ENCODE measurements around the gene RNASE7.
"Not testable (repeated sequence)": the region's sequence is repeated elsewhere in the genome, so short reads cannot be mapped to it uniquely, and the experiment has no call there.

Gene RNASE7

DNA sequence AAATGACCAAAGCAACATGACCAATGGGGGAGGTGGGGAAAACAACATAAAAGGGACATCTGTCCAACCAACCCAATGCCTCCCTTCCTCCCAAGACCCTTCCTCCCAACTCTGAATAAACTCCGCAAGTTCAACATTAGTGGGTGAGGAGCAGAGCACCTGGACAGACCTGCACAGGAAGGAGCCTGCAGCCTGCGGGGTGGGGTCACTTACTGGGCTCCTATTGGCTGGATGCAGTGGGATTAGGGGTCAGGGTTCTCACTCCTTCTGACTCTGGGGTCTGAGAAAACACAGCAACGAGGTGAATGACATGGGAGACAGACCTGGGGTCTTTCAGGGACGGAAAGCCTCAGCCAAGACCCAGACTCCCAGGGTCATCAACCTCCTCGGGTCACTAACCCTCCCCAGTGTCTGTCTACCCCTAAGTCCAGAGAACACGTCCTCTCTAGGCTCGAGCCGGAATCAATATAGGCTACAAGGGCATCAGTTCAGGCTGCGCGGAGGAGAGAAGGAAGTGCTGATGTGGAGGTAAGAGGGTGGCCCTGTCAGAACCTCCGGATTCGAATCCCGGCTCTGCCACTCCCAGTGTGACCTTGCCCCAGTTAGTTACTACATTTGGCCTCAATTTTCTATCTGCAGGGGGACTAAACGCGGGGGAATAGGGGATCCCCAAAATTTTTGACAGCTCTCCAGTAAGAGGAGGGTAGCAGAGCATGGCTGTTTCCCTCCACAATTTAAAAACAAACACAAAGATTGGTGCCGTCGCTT, 18.2 kb upstream of the RNASE7 start:
- DNase-seq: no peak

DNA sequence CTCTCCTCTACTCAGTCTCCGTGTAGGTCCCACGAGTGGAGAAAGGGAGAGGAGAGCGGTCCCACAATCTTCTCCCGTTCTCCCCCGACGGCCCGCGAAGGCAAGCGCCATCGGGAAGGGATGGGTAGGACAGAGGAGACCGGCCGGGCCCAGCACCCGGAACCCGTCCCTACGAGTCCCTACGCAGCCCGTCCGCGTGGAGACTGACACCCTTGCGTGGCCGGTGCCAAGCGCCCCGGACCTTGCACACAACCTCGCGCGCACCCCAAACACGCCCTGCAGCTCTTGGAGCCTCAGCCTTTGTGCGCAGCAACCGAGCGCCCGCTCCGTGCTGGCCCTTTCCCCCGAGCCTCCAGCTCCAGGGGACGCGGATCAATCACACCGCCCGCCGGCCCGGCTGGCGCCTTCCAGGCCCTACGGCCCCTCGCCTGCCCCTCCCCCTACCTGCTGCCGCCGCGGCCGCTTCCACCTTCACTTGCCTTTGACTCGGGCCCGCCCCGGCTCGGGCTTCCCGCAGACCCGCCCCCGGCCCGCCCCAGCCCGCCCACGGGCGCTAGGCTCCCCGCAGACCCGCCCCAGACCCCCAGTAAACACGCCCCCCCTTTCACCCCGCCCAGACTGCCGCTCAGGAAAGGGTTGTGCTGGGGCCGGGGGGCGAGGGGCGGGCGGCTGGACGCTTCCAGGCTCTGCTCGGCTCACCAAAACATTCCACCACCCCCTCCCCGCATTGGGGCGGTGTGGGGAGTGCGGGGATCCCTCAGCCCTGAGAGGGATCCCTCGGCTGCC, 17.4 kb upstream of the RNASE7 start, which contains the start of gene NDRG2:
Gene NDRG2 (minus strand): TSS at position 477 of the 786 bp plus-strand sequence. CDS start 1,746 bp downstream, outside the sequence.
- peak; percentile 87 for DNase-seq

DNA sequence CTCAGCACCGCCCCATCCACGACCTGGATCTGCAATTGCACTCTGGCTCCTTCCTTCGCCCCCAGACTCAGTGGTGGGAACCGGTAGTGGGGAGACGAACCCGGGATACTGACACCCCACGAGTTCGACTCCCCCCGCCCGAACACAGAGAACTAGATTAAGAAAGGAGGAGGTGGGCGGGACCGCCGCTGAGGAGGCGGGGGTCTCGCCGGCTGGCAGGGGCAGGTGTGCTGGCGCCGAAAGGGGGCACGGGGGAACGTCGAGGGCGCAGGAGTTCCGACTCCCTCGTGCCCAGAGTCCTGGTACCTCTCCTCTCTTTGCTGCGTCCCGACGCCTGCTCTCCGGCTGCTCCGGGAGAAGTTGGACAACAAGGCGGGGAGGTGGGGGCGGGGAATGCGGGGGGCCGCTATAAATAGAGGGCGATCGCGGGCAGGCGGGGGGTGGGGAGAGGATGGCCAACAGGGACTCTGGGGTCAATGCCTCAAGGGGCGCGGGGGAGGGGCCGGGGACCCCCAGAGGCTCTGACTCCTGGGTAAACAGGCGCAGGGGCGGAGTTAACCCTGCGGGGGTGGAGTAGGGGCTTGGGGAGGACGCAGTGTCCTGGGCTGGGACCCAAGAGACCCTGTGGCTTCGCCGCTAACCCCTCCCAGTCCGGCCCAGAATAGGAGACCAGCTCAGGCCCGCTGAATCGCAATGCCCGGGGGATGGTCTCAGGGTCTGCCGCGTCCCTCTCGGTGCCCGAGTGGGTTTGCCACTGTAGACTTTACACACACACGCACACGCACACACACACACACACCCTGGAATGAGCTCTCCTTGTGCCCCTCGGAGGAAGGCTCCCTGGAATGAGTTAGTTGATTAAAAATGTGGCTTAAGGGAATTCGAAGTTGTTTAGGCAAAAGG, 16.5 kb upstream of the RNASE7 start:
- DNase-seq: peak; percentile 74

DNA sequence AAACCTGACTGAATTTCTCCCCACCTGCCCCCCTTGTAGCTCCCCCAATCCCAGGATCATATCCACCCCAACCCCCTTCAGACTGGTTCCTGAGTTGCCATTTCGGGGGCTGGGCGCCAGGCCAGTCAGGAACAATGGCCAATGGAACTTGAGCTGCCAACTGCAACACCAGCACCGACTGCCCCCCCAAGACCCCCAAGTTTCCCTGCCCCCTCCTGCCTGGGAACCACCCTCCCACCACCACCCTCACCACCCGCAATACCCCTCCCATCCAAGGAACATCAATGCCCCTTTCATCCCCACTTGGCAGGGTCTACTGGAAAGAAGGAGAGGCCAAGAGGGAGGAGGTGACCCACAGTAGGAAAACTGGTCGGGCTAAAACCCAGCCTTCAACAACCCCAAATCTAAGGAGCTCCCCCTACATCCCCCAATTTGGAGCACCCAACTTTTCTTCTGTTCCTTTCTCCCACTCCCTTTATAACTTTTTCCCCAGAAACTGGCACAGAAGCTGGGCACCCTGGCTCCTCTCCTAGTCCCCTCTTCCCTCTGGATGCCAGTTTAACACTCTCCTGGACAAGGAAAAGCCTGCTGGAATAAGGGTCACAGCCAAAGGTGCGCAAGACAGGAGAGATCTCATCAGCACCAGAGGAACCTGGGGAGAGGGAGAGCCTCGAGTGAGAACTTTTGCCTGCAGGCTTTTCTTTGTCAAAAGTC, 15.7 kb upstream of the RNASE7 start:
- DNase-seq: peak; percentile 75

DNA sequence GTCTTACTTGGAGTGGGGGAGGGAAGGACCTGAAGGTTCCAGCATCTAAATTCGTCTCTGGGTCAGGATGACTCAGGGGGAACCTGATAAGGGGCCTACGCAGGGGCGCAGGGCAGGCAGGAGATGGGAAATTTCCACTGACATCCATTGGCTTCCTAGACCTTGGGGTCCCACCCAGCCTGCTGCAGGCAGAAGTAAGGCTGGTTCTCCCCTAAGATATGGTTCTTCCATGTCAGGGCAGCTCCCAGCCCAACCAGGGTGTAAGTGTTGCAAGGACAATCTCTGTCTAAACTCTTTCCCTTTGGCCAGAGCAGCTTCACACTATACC, 15.2 kb upstream of the RNASE7 start:
- DNase-seq: no peak

DNA sequence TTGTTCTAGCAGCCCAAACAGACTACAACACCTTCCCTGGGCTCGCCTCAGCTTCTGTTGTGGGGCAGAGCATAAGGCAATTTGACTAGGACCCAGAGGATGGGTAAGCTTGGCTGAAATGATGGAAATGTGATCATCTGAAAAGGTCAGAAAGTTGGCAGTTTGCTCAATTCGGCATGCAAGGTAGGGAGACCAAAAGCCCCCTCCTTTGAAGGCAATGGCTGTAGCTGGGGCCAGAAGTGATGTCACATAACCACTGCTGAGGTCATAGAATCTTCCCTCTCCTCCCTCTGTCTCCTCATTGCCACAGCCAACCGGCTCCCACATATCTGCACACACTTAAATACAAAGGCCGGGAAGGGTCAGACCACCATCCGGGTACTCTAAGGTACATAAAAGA, 12.2 kb upstream of the RNASE7 start, which contains the start of gene TPPP2:
Gene TPPP2 (plus strand): TSS at position 301 of the 400 bp plus-strand sequence. CDS start 365 bp downstream, outside the sequence.
- DNase-seq: no peak

DNA sequence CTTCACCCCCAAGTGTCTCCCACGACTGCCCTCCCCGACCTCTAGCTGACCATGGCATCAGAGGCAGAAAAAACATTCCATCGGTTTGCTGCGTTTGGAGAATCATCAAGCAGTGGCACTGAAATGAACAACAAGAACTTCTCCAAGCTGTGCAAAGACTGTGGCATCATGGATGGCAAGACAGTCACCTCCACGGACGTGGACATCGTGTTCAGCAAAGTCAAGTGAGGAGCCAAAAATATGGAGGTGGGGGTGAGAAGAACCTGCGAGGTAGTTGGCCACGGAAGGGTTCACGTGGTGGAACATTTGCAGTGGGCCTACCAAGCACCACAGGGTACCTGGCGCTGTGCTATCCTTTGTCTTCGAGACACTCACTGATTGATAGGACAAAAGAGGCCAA, 11.6 kb upstream of the RNASE7 start:
- no peak for DNase-seq

DNA sequence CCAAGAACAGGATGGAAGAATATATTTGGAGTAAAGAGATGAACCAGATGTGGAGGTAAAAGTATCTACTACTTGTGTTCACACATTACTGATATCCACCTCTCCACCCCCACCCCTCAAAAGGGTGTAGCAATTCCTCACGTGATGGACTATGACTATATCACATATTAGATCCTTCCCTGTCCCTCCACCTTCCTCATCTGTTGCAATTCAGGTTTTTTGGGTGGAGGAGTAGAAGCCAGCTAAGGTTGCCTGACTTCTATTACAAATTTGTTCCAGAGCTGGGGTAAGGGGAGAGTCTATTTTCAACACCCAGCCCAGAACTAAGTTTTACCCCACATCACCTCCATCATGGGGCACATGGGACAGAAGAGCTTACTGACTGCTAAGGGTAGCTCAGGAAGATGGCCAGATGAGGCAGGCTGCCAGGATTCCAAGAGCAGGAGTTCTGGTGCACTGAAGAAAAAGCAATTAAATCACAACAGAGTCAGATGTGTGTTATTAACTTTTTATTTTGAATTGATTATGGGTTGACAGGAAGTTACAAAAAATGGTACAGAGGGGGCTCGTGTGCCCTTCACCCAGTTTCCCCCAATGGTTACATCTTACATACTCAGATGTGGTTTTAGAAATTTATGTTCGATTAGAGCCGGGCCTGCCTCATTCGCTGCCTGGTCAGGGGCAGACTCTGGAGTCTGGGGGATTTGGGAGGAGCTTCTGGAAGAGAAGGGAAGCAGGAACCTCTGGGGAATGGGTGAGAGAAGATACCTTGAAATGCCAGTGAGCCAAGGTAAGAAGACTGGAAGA, 9.6 kb upstream of the RNASE7 start:
- DNase-seq: no peak

DNA sequence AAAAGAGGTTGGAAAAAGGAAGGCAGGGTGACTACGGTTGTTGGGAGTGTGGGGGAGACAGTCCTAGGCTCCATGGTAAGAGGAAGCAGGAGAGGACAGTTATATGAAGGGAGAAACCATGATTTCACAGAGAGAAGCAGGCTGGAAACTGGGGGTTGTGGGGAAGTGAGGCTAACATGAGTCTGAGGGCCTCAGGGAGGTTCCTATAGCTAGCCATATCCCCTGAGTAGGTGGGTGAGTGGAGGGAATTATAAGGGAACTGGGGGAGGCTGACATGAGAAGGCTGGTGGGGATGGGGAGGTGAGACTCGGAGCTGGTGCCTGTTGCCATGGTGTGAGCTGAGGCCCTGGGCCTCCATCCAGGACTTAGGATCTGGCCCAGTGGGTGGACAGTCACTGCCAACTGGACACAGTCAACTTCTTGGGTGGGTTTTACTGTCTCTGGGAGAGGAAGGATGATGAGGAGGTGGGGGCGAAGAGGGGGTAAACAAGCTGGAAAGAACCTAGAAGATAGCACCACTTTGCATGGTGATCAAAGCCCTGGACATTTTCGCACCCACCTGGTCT, 8.9 kb upstream of the RNASE7 start:
- no peak for DNase-seq

DNA sequence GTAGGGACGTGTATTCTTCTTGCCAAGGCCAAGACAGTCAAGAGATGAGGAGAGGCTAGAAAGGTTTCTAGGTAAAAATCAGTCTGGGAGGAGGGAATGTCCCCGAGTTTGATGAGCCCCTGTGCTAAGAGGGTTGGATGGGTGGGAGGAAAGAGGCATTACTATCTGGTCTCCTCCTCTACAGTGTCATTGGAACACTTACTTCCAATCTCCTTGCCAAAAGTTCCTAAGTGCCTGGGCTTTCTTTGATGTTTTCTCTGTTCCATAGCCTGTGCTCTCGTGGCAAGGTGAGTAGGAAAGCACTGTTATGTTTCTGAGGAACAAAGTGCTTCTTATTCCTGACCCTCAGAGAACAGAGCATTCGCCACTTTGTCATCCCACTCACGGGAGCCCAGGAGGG, 7.5 kb upstream of the RNASE7 start, which contains the start of gene RNASE13:
Gene RNASE13 (minus strand): TSS at position 101 of the 400 bp plus-strand sequence. CDS start 519 bp downstream, outside the sequence.
- DNase-seq: no peak

DNA sequence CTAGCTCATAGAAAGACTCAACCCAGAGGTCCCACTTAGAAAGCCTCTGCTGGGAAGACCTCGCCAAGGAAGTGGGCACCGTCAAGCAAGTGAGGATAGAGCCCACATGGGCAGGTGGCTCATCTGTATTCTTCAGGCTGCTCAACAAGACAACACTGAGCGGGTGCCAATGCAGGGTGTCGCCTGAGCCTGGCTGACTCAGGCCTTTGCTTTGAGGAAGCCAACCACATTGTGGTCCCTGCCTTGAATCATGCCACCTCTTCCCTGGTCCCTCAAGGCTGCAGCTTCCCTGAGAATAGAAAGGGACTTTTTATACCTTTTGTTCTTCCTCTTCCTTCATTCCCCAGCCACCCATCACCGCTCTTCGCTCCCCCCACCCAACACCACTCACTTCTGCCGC, 5.4 kb upstream of the RNASE7 start:
- no peak for DNase-seq

DNA sequence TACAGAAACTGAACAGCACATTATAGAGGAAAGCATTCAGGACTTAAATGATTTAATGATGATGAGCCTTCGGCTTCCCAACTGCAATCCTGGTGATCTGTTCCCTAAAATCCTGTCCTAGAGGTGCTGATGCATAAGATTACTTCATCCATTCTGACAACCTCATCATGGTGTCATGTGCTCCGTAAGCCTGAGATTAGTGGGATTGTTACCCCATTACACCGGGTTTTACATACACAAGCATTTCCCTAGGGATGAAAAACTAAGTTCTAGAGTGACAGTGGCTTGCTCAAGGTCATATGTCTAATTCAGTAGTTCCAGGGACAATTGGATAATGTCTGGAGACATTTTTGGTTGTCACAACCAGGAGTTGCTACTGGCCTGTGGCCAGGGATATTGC, 5.0 kb upstream of the RNASE7 start:
- DNase-seq: no peak

DNA sequence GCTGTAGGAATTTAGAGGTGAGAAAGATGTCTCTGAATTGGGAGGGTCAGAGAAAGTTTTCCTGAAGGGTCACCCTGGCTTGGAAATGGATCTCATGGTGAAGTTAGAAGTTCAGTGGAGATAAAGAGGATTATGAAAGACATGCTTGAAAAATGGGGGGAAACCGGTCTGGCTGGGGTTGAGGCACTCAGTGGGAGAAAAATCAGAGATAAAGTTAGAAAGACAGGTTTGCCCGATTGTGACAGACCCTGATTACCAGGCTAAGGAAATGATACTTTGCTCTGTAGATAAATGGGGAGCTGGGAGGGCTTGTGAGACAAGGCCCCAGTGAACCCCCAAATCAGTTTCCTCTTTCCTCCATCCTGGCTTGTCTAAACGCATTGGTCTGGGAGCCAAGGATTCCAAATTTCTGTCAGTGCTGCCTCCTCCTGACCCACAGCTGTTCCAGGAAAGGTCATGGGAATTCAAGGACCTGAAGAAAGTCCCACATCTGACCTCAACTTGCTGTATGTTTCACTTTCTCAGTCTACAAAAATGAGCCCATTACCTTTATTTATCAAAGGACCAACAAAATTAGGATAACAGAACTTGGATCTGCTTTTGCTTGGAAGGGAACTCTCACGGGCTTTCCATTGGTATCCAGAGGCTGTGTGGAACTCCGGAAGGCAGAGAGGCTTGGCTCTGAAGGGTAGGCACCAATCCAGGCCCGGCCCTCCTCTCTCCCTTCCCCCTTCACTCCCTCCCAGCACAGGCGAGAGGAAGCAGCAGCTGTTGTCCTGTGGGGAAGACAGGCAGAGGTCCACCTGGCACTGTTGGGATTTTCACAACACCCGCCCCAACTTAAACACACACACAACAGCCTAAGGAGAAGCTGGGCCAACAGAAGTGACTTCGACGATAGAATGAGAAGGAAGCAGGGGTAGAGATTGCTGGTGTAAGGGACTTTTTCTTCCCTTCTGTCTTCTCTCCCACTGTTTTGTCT, 3.4 kb upstream of the RNASE7 start:
- peak; percentile 89 for DNase-seq

DNA sequence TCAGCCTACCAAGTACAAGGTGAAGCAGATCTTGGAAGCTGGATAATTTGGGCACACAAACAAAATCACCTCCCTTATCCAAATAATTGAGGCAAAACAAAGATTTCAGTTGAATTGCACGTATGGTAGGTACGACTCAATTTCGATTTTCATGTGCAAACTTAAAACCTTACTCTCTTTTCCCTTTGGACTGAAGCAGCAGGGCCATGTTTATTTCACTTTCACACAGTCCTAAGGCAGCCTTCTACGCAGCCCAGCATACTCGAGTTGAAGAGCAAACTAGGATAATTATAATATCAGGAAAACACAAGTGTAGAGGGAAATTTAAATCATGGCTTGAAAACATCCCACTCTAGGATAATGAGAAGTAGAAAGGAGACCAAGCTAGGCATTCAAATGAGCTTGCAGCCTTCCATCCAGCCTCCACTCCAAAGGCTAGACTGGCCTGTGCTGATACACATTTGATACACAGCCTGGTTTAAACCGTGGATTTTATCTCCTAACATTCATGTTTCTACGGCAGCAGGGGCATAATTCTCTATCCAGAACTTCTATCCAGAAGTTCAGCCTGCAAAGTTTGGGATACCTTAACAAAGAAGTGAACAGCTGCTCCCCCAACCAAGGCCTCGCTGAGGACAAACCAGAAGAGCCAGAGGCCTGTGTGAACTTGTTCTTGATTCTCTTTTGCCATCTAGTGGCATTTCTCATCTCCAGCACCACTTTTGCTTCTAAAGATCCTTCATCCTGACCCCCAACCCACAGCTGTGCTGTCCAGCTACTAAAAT, 2.4 kb upstream of the RNASE7 start:
- peak; percentile 48 for DNase-seq

DNA sequence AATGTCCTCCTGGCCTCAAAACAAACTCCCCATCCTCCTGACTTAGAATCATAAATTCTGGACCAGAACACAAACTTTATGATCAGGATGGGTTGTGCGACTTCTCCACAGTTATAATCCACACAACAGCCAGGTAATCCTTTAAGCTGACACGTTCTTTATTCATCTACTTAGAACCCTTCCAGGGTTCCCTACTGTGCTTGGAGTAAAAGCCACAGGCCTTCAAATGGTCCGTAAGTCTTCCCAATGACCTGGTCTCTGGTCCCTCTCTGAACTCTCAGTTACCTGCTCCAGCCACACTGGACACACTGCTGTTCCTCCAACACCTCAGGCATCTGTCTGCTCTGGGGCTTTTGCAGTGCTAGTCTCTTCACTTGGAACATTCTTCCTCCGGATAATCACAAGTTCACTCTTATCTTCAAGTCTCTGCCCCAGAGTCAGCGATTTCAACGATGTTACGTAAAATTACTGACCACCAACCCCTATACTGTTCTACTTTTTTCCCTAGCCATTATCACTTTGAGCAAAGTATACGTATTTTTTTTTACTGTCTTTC, 1.7 kb upstream of the RNASE7 start:
- DNase-seq: no peak

DNA sequence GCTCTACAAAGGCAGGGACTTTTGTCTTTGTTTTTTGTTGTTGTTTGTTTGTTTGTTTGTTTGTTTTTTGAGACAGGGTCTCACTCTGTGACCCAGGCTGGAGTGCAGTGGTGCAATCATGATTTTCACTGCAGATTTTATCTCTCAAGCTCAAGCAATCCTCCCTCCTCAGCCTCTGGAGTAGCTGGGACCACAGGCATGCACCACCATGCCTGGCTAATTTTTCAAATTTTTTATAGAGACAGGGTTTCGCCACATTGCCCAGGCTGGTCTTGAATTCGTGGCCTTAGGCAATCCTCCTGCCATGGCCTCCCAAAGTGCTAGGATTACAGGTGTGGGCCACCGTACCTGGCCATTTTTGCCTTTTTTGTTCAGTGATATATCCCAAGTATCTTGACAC, 1.2 kb upstream of the RNASE7 start:
- DNase-seq: not testable (repeated sequence)

DNA sequence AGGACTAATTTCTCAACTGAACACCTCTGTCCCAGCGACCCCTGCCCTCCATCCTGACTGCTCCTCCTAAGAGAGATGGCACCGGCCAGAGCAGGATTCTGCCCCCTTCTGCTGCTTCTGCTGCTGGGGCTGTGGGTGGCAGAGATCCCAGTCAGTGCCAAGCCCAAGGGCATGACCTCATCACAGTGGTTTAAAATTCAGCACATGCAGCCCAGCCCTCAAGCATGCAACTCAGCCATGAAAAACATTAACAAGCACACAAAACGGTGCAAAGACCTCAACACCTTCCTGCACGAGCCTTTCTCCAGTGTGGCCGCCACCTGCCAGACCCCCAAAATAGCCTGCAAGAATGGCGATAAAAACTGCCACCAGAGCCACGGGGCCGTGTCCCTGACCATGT, 756 bp downstream of the RNASE7 start:
- DNase-seq: no peak

DNA sequence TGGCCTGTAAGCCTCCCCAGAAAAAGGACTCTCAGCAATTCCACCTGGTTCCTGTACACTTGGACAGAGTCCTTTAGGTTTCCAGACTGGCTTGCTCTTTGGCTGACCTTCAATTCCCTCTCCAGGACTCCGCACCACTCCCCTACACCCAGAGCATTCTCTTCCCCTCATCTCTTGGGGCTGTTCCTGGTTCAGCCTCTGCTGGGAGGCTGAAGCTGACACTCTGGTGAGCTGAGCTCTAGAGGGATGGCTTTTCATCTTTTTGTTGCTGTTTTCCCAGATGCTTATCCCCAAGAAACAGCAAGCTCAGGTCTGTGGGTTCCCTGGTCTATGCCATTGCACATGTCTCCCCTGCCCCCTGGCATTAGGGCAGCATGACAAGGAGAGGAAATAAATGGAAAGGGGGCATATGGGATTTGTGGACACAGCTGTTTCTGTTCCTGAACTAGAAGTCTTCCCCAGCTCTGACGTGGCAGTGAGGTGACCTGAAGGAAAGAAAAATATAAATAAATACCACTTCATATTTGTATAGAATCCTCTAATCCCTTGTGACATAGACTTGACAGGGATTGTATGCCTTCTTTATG, 1.3 kb downstream of the RNASE7 start:
- no peak for DNase-seq

Data from left hindlimb (tissue), 1 donor.